HG02623 (cell line): ENCODE data around the gene HMGB1.

Experiments used
- ATAC-seq: cut with Tn5 transposase; IDR thresholded peaks from one replicate; pipeline ENCODE4 v1.9.1; 2021; ENCODE audit warnings: moderate library complexity; ENCODE audit not compliant: unreplicated experiment

The HMGB1 gene

DNA sequence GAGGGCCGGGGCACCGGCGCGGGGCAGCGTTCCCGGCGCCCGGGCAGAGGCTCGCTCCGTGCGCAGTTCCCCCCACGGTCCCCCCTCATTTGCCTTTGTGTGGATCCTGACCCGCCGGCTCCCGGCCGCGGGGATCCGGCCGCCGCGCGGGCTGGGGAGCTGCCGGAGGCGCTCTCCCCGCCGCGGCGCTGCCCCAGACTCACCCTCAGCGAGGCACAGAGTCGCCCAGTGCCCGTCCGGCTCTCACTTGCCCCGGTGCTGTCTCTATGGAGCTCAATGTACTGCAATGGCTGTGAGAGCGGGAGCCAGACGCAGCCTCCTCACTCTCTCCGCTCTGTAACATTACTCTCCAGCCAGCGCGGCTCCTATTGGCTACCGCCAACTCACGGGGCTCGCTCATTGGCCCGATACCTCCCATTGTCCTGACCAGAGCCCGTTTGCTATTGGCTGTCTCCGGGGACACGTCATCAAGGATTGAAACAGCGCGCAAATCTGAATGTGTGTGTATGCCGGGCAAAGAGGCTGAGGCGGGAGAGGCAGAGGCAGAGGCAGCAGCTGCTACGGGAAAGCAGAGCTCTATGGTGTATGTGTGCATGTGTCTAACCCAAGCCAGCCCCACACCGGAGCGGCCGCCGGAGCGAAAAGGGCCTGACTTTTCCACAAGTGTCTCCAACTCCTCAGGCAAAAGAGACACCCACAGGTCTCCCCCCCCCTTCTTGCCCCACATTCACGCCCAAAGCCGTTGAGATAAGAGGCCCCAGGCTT lies at the start of gene HMGB1:
Gene HMGB1 (minus strand): TSS at position 344 of the 765 bp plus-strand sequence. CDS start 2,256 bp downstream, outside the sequence.
- ATAC-seq = peak; percentile 87

GRCh38 chr13:30510811-30511371 lies 45.2 kb upstream of the HMGB1 start:
- no peak for ATAC-seq

DNA sequence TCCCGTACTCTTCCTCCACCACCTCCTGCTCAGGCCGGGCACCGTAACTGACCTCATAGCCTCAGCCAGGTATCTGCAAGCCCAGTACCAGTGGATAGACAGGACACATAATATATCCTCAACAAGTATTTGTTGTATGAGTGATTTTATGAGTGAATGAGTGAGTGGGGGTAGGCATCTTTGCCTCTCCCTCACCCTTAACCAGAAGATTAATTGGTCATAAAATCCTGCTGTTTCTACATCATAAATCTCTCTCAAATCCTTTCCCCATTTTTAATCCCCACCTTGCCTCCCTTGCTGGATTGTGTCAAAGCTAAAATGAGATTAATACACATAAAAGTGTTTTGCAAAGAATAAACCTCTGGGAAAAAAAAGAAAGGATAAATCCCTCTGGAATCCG lies 44.4 kb upstream of the HMGB1 start:
- ATAC-seq = no peak

- no peak for ATAC-seq
Observed at GRCh38 chr13:30509254-30510050, 43.7 kb upstream of the HMGB1 start.

- no peak for ATAC-seq
Observed at GRCh38 chr13:30504081-30504480, 38.3 kb upstream of the HMGB1 start.

DNA sequence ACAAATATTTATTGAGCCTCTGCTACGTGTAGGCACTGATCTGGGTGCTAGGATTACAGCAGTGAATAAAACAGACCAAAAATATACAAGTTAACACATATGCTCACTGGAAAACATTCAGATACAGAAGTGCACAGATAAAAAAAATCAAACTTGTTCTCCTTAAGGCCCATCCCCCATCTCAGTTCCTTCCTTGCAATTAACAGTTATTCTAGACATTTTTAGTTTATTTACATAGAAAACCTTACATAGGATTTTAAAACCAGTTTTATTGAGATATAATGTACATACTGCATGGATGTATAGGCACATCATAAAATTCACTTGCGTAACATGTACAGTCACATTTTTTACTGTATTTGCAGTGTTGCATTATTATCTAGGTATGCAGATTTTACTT lies 36.5 kb upstream of the HMGB1 start:
- no peak for ATAC-seq

DNA sequence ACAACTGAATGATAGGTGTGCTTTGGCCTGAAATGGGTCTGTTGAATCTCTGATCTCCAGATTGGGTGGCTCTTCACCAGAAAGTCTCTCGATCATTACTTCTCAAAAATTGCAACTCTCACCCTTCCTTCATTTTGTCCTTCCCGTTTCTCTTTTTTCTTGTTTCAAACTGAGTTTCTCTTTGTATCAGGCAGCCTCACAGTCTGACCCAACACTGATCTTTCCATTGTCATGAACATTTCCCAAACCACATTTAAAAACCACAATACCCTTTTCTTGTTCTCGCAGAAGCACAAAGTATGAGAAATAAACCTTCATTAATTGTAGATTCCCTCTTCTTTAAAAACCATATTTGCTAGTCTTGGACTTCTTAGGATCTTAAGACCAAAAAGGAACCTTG lies 33.6 kb upstream of the HMGB1 start:
- no peak for ATAC-seq

DNA sequence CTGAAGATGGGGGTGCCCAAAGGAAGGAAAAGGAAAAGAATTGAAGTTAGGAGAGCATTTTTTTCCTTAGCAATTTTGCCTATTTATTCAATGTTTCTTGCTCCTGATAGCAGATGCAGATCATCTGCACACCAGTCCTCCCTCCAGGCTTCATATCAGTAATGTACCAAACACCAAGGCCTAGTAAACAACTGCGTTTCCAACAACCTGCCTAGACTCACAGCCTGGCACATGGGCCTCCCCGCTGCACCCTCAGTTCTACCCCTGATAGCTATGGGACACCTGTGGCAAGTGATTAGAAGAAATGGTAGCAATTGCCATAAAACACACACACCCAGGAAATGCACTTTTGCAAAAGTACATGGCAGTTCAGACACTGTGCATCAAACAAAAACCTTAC lies 30.4 kb upstream of the HMGB1 start:
- ATAC-seq = no peak

- ATAC-seq = no peak
Observed at GRCh38 chr13:30495746-30496145, 30.0 kb upstream of the HMGB1 start.

- no peak for ATAC-seq
Observed at GRCh38 chr13:30493658-30494381, 28.1 kb upstream of the HMGB1 start.

- no peak for ATAC-seq
Observed at GRCh38 chr13:30487075-30487470, 21.3 kb upstream of the HMGB1 start.

- ATAC-seq = no peak
Observed at GRCh38 chr13:30486230-30487074, 20.7 kb upstream of the HMGB1 start.

- ATAC-seq = no peak
Observed at GRCh38 chr13:30481241-30481760, 15.6 kb upstream of the HMGB1 start.

GRCh38 chr13:30480292-30480950 lies 14.7 kb upstream of the HMGB1 start:
- ATAC-seq = no peak

GRCh38 chr13:30479883-30480219 lies 14.1 kb upstream of the HMGB1 start:
- no peak for ATAC-seq

- no peak for ATAC-seq
Observed at GRCh38 chr13:30479154-30479882, 13.6 kb upstream of the HMGB1 start.

DNA sequence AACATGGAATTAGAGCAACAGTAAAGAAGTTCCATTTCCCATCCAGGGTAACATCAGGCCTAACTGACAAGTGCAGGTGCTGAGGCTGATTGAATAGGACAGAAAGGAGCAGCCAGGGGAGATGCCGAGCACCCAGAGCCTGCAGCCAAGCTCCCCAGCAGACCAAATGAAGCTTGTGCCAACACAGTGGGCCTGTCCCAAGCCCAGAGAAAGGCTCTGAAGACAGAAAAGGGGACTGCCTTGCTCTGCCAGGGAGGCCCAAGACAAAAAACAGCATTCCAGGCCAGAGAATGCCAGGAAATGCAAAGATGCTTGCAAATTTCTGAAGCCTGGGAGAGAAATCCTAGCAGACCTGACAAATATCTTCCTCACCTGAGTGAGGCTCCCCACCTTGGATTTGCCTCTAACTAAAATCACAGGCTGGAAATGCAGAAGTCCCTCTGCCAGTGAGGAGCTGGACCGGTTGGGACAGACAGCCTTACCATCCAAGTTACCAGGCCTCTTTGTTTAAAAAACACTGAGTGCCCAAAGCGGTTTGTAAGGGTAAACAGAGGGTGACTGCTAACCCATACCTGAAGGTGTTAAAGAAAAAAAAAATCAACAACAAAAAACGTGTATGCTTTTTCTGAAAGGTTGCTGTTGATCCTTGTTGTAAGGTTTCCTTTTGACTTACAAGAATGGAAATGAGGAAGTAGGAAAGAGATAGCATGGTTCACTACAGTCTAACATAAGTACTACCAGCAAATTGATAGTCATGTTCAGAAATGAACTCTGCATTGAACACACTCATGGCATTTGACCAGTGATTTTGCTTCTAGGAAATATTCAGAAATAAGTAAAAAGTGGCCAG lies 11.8 kb upstream of the HMGB1 start:
- peak; percentile 81 for ATAC-seq

GRCh38 chr13:30473675-30474074 lies 7.9 kb upstream of the HMGB1 start:
- ATAC-seq = no peak
